ENCODE data around the gene PTRH1. TPM values are rescaled to one million over a fixed set of nuclear protein-coding genes. Genes with fewer than 3 reads are reported as not detected.

PTRH1 gene
- total RNA-seq, 2 experiments from 2014 or later: 12.9 to 15.1 TPM

GRCh38 chr9:127729522-127730256, 14.2 kb upstream of the PTRH1 start:
- CTCF ChIA-PET: interaction anchor here (0.6 to 1.2 kb wide), 4 partner anchors 11 to 257 kb away, joined by 3 to 4 read pairs (median 3); no protein-coding TSS in a partner anchor
- intact Hi-C loops (cut with DNase I, micrococcal nuclease): no loop called here
- Mint-ChIP-seq H3K27me3 (no peaks in the 10 kb centered on the region), H3K27ac (no peak overlapping the region), H3K36me3 (ENCODE audit: low read depth) (no peaks in the 10 kb centered on the region), H3K4me1 (peaks cover 7% of the 10 kb centered on the region), H3K9me3 (ENCODE audit: low read depth) (no peaks in the 10 kb centered on the region), H3K4me3 (no peak overlapping the region)
- ATAC-seq (no peak), DNase-seq (no peak)
- POLR2A ChIA-PET: interaction anchor here (0.6 kb wide), 1 partner anchor 109 kb away, joined by 3 read pairs; no protein-coding TSS in a partner anchor

DNA sequence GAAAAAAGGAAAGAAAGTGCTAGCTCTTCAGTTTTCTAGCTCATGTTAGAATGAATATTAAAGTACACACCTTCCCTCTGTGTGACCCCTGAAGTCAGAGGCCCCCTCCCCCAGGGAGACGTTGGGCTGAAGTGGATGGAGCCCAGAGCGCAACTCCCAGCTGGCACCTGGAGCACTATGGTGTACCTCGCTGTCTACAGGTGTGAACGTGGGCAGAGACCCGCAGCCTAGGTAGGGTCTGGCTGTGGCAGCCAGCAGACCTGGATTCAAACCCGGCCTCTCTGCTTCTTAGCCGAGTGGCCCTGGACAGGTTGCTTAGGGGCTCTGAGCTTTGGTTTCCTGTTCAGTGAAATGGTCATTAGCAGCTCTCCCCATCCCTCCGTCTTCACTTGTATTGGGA, 13.3 kb upstream of the PTRH1 start:
- Mint-ChIP-seq H3K4me1 (no peaks in the 10 kb centered on the region), H3K4me3 (no peak overlapping the region), H3K9me3 (ENCODE audit: low read depth) (no peaks in the 10 kb centered on the region), H3K36me3 (ENCODE audit: low read depth) (no peaks in the 10 kb centered on the region), H3K27ac (no peak overlapping the region), H3K27me3 (no peaks in the 10 kb centered on the region)
- ATAC-seq (no peak), DNase-seq (no peak)
- POLR2A ChIA-PET: interaction anchor here (0.6 kb wide), 2 partner anchors 109 to 187 kb away, joined by 3 to 4 read pairs; no protein-coding TSS in a partner anchor
- CTCF ChIA-PET: interaction anchor here (0.6 to 1.3 kb wide), 5 partner anchors 11 to 256 kb away, joined by 3 to 4 read pairs (median 3); no protein-coding TSS in a partner anchor
- intact Hi-C loops (cut with DNase I, micrococcal nuclease): no loop called here

GRCh38 chr9:127726871-127727270, 11.4 kb upstream of the PTRH1 start:
- ChIA-PET CTCF (interaction anchor here (0.6 to 1.0 kb wide), 2 partner anchors 8 to 37 kb away, joined by 3 to 4 read pairs; no protein-coding TSS in a partner anchor), POLR2A (no interaction called here)
- ATAC-seq: no peak
- Mint-ChIP-seq H3K4me3 (no peak overlapping the region), H3K27ac (no peak overlapping the region), H3K9me3 (ENCODE audit: low read depth) (no peaks in the 10 kb centered on the region), H3K36me3 (ENCODE audit: low read depth) (no peaks in the 10 kb centered on the region), H3K4me1 (no peaks in the 10 kb centered on the region), H3K27me3 (no peaks in the 10 kb centered on the region)
- no peak for DNase-seq
- intact Hi-C loops (cut with DNase I, micrococcal nuclease): no loop called here

DNA sequence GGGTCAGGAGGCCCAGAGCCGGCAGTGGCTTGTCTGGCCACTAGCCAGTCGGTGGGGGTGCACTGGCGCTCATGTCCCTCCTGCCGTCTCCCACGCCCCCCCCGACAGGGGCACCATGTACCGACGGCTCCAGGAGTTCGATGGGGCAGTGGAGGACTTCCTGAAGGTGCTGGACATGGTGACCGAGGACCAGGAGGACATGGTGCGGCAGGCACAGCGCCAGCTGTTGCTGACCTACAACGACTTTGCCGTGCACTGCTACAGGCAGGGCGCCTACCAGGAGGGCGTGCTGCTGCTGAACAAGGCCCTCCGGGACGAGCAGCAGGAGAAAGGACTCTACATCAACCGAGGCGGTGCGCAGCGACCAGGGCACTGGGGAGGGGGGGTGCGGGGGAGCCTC, 8.5 kb upstream of the PTRH1 start:
- Mint-ChIP-seq H3K36me3 (ENCODE audit: low read depth) (no peaks in the 10 kb centered on the region), H3K4me1 (peaks cover 11% of the 10 kb centered on the region), H3K9me3 (ENCODE audit: low read depth) (no peaks in the 10 kb centered on the region), H3K27ac (no peak overlapping the region), H3K27me3 (no peaks in the 10 kb centered on the region), H3K4me3 (no peak overlapping the region)
- intact Hi-C loops (cut with DNase I, micrococcal nuclease): no loop called here
- ATAC-seq: no peak
- ChIA-PET CTCF (interaction anchor here (0.6 kb wide), 1 partner anchor 198 kb away, joined by 3 read pairs; no protein-coding TSS in a partner anchor), POLR2A (no interaction called here)
- DNase-seq: no peak

GRCh38 chr9:127723444-127723843, 8.0 kb upstream of the PTRH1 start:
- Mint-ChIP-seq H3K27me3 (no peaks in the 10 kb centered on the region), H3K4me1 (peaks cover 11% of the 10 kb centered on the region), H3K27ac (no peak overlapping the region), H3K9me3 (ENCODE audit: low read depth) (no peaks in the 10 kb centered on the region), H3K36me3 (ENCODE audit: low read depth) (no peaks in the 10 kb centered on the region), H3K4me3 (no peak overlapping the region)
- intact Hi-C loops (cut with DNase I, micrococcal nuclease): no loop called here
- ChIA-PET CTCF (no interaction called here), POLR2A (no interaction called here)
- ATAC-seq (no peak), DNase-seq (no peak)

GRCh38 chr9:127723013-127723412, 7.5 kb upstream of the PTRH1 start:
- POLR2A ChIA-PET: no interaction called here
- Mint-ChIP-seq H3K9me3 (ENCODE audit: low read depth) (no peaks in the 10 kb centered on the region), H3K27ac (no peak overlapping the region), H3K4me3 (no peak overlapping the region), H3K4me1 (peaks cover 11% of the 10 kb centered on the region), H3K36me3 (ENCODE audit: low read depth) (no peaks in the 10 kb centered on the region), H3K27me3 (no peaks in the 10 kb centered on the region)
- CTCF ChIA-PET: no interaction called here
- no peak for ATAC-seq
- no peak for DNase-seq
- intact Hi-C loops (cut with DNase I, micrococcal nuclease): no loop called here

GRCh38 chr9:127722055-127722745, 6.7 kb upstream of the PTRH1 start:
- no peaks in the 10 kb centered on the region for H3K36me3 Mint-ChIP-seq (ENCODE audit: low read depth)
- no peaks in the 10 kb centered on the region for H3K27me3 Mint-ChIP-seq
- H3K4me3 Mint-ChIP-seq: no peak overlapping the region
- ChIA-PET POLR2A (no interaction called here), CTCF (interaction anchor here (1.5 kb wide), 1 partner anchor 12 kb away, joined by 7 read pairs; the partner anchor contains the start of gene TOR2A)
- DNase-seq (no peak), ATAC-seq (no peak)
- no peak overlapping the region for H3K27ac Mint-ChIP-seq
- peaks cover 11% of the 10 kb centered on the region for H3K4me1 Mint-ChIP-seq
- intact Hi-C loops (cut with DNase I, micrococcal nuclease): no loop called here
- no peaks in the 10 kb centered on the region for H3K9me3 Mint-ChIP-seq (ENCODE audit: low read depth)

DNA sequence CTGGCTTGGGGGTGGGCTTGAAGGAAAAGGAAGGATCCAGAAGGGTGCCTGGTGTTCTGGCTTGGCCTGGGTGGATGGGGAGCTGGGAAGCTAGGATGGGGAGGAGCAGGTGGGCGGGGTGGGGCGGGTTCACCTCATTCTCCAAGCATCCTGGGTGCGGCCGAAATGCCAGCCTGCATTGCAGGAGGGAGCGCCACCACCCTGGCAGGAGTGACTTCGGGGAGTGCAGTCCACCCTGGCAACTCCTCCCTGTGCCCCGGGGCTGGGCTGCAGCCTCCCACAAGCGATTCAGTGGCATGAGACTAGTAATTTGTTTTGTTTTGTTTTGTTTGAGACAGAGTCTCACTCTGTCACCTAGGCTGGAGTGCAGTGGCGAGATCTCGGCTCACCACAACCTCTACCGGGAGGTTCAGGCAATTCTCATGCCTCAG, 5.9 kb upstream of the PTRH1 start:
- peaks cover 11% of the 10 kb centered on the region for H3K4me1 Mint-ChIP-seq
- no peak for ATAC-seq
- H3K27ac Mint-ChIP-seq: no peak overlapping the region
- H3K4me3 Mint-ChIP-seq: no peak overlapping the region
- H3K27me3 Mint-ChIP-seq: no peaks in the 10 kb centered on the region
- H3K36me3 Mint-ChIP-seq (ENCODE audit: low read depth): no peaks in the 10 kb centered on the region
- no peaks in the 10 kb centered on the region for H3K9me3 Mint-ChIP-seq (ENCODE audit: low read depth)
- ChIA-PET CTCF (interaction anchor here (0.7 to 1.5 kb wide), 2 partner anchors 13 to 93 kb away, joined by 3 to 7 read pairs; partner anchors contain the start of gene TOR2A), POLR2A (no interaction called here)
- intact Hi-C loops (cut with DNase I, micrococcal nuclease): no loop called here
- no peak for DNase-seq

GRCh38 chr9:127720865-127721227, 5.4 kb upstream of the PTRH1 start:
- peaks cover 16% of the 10 kb centered on the region for H3K4me1 Mint-ChIP-seq
- DNase-seq: no peak
- CTCF ChIA-PET: interaction anchor here (1.5 kb wide), 1 partner anchor 14 kb away, joined by 7 read pairs; the partner anchor contains the start of gene TOR2A
- POLR2A ChIA-PET: no interaction called here
- H3K4me3 Mint-ChIP-seq: no peak overlapping the region
- no peaks in the 10 kb centered on the region for H3K36me3 Mint-ChIP-seq (ENCODE audit: low read depth)
- H3K27ac Mint-ChIP-seq: no peak overlapping the region
- H3K27me3 Mint-ChIP-seq: no peaks in the 10 kb centered on the region
- H3K9me3 Mint-ChIP-seq (ENCODE audit: low read depth): no peaks in the 10 kb centered on the region
- intact Hi-C loops (cut with DNase I, micrococcal nuclease): no loop called here
- no peak for ATAC-seq

- H3K36me3 Mint-ChIP-seq (ENCODE audit: low read depth): no peaks in the 10 kb centered on the region
- H3K27ac Mint-ChIP-seq: peak overlapping the region; percentile 45
- no peaks in the 10 kb centered on the region for H3K27me3 Mint-ChIP-seq
- ATAC-seq: no peak
- H3K4me3 Mint-ChIP-seq: no peak overlapping the region
- H3K4me1 Mint-ChIP-seq: peaks cover 16% of the 10 kb centered on the region
- intact Hi-C loops (cut with DNase I, micrococcal nuclease): no loop called here
- ChIA-PET POLR2A (interaction anchor here (0.7 kb wide), 1 partner anchor 11 kb away, joined by 3 read pairs; no protein-coding TSS in a partner anchor), CTCF (interaction anchor here (0.7 kb wide), 1 partner anchor 201 kb away, joined by 3 read pairs; no protein-coding TSS in a partner anchor)
- no peak for DNase-seq
- no peaks in the 10 kb centered on the region for H3K9me3 Mint-ChIP-seq (ENCODE audit: low read depth)
Measured at GRCh38 chr9:127720031-127720864, 4.8 kb upstream of the PTRH1 start.

- CTCF ChIA-PET: interaction anchor here (0.6 to 1.1 kb wide), 4 partner anchors 11 to 139 kb away, joined by 3 to 4 read pairs (median 3); no protein-coding TSS in a partner anchor
- intact Hi-C loops (cut with DNase I, micrococcal nuclease): loop anchor here (5.0 kb wide), 3 partner anchors 215 to 800 kb away; partner anchors contain the start of genes COQ4 (in 1 of the 2) and TRUB2 (in 1 of the 2)
- Mint-ChIP-seq H3K27me3 (no peaks in the 10 kb centered on the region), H3K4me1 (peaks cover 20% of the 10 kb centered on the region), H3K27ac (no peak overlapping the region), H3K4me3 (no peak overlapping the region), H3K9me3 (ENCODE audit: low read depth) (no peaks in the 10 kb centered on the region), H3K36me3 (ENCODE audit: low read depth) (no peaks in the 10 kb centered on the region)
- ATAC-seq (no peak), DNase-seq (no peak)
- POLR2A ChIA-PET: no interaction called here
Measured at GRCh38 chr9:127717766-127718165, 2.3 kb upstream of the PTRH1 start.
